Measurements from ENCODE around the gene SERPINA9. TPM values are rescaled to one million over a fixed set of nuclear protein-coding genes. Genes with fewer than 3 reads are reported as not detected.

SERPINA9 gene
- total RNA-seq, 1 experiment from 2014 or later: not detected

DNA sequence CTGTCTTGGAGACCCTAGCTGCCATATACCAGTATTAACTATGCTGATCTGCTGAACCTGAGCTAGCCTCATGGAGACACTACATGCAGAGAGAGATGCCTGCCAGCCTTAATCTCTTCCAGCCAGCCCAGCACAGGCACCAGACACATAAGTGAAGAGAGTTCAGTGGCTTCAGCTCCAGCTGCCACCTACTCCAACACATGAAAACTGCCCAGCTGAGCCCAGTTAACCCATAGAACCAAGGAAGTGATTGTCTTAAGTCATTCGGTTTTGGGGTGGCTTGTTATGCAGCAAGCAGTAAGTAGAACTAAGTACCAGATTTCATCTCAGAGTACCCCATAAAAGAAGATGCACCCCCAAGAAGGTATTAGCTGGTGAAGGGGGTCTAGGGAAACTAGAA, 31.0 kb downstream of the SERPINA9 start:
- ChIA-PET POLR2A (no interaction called here), CTCF (interaction anchor here (0.9 kb wide), 1 partner anchor 21 kb away, joined by 3 read pairs; no protein-coding TSS in a partner anchor), RAD21 (ENCODE audit: low non-redundant PET in 1 of 2, low total read pairs in 2 of 2, uncharacterized antibody in 2 of 2, unreplicated experiment in 2 of 2) (no interaction called here)
- no peaks in the 10 kb centered on the region for H4K20me1 ChIP-seq (ENCODE audit: insufficient read depth)
- H3K27me3 ChIP-seq (ENCODE audit: insufficient read depth, low read length): peaks cover 31% of the 10 kb centered on the region
- ATAC-seq (no peak), DNase-seq (ENCODE audit: low read depth, low spot score) (no peak)
- H3K4me3 ChIP-seq (replicated peaks in 1 of 2; ENCODE audit: low read depth in 1 of 2, low read length in 2 of 2): no peak overlapping the region
- H2AFZ ChIP-seq (ENCODE audit: low read depth, low read length, poor library complexity, severe bottlenecking): no peak overlapping the region
- no peak overlapping the region for H3K9ac ChIP-seq (ENCODE audit: low read length)
- H3K27ac ChIP-seq (ENCODE audit: low read depth, low read length): no peak overlapping the region
- no peaks in the 10 kb centered on the region for H3K9me2 ChIP-seq (ENCODE audit: insufficient read depth)
- no peak overlapping the region for H3K4me2 ChIP-seq (ENCODE audit: low read length)
- H3K36me3 ChIP-seq (ENCODE audit: control insufficient read depth in 1 of 2, insufficient read depth in 2 of 2, low read length in 2 of 2): no peaks in the 10 kb centered on the region
- no peak for TF ChIP-seq TCF7L2 (IDR thresholded peaks at IDR 0.05; ENCODE audit: borderline replicate concordance, extremely low read depth, insufficient read depth, insufficient read length)
- no peak for TF ChIP-seq SP1 (IDR thresholded peaks at IDR 0.05; ENCODE audit: low read depth)
- no peak for TF ChIP-seq CBX3 (IDR thresholded peaks at IDR 0.05; ENCODE audit: low read depth)
- TF ChIP-seq, protein P1, sequence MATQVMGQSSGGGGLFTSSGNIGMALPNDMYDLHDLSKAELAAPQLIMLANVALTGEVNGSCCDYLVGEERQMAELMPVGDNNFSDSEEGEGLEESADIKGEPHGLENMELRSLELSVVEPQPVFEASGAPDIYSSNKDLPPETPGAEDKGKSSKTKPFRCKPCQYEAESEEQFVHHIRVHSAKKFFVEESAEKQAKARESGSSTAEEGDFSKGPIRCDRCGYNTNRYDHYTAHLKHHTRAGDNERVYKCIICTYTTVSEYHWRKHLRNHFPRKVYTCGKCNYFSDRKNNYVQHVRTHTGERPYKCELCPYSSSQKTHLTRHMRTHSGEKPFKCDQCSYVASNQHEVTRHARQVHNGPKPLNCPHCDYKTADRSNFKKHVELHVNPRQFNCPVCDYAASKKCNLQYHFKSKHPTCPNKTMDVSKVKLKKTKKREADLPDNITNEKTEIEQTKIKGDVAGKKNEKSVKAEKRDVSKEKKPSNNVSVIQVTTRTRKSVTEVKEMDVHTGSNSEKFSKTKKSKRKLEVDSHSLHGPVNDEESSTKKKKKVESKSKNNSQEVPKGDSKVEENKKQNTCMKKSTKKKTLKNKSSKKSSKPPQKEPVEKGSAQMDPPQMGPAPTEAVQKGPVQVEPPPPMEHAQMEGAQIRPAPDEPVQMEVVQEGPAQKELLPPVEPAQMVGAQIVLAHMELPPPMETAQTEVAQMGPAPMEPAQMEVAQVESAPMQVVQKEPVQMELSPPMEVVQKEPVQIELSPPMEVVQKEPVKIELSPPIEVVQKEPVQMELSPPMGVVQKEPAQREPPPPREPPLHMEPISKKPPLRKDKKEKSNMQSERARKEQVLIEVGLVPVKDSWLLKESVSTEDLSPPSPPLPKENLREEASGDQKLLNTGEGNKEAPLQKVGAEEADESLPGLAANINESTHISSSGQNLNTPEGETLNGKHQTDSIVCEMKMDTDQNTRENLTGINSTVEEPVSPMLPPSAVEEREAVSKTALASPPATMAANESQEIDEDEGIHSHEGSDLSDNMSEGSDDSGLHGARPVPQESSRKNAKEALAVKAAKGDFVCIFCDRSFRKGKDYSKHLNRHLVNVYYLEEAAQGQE (IDR thresholded peaks at IDR 0.05; ENCODE audit: low read depth): no peak
- TF ChIP-seq EZH2phosphoT487 (IDR thresholded peaks at IDR 0.05; ENCODE audit: borderline replicate concordance): no peak
- TF ChIP-seq FOSL1 (IDR thresholded peaks at IDR 0.05; ENCODE audit: low read depth): no peak
- TF ChIP-seq RAD21 (IDR thresholded peaks at IDR 0.05; ENCODE audit: low read depth): no peak
- no peak for TF ChIP-seq EGR1 (IDR thresholded peaks at IDR 0.05; ENCODE audit: low read depth)
- TF ChIP-seq, protein P2, sequence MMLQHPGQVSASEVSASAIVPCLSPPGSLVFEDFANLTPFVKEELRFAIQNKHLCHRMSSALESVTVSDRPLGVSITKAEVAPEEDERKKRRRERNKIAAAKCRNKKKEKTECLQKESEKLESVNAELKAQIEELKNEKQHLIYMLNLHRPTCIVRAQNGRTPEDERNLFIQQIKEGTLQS (IDR thresholded peaks at IDR 0.05): no peak
- TF ChIP-seq POLR2A (IDR thresholded peaks at IDR 0.05; ENCODE audit: borderline replicate concordance, extremely low read depth, insufficient read depth, insufficient read length): no peak
- TF ChIP-seq ZNF274 (IDR thresholded peaks at IDR 0.05; ENCODE audit: low read depth, low read length): no peak
- TF ChIP-seq SIN3A (IDR thresholded peaks at IDR 0.05; ENCODE audit: low read depth): no peak
- no peak for TF ChIP-seq CEBPB (IDR thresholded peaks at IDR 0.05; ENCODE audit: low read depth)
- intact Hi-C loops (cut with micrococcal nuclease): no loop called here
- H3K79me2 ChIP-seq (ENCODE audit: insufficient read depth, low read length): no peaks in the 10 kb centered on the region
- no peaks in the 10 kb centered on the region for H3K4me1 ChIP-seq (ENCODE audit: control insufficient read depth in 1 of 2, insufficient read depth in 2 of 2, low read length in 2 of 2)
- no peaks in the 10 kb centered on the region for H3K9me3 ChIP-seq (ENCODE audit: control insufficient read depth in 1 of 2, insufficient read depth in 1 of 2, low read depth in 1 of 2, low read length in 2 of 2)
- BruUV-seq (replicated peaks): no TSS peak
